ENCODE data around the gene NACC2.
A peak's percentile ranks its signal among the peaks of the same experiment; 100 is the strongest.

DNA sequence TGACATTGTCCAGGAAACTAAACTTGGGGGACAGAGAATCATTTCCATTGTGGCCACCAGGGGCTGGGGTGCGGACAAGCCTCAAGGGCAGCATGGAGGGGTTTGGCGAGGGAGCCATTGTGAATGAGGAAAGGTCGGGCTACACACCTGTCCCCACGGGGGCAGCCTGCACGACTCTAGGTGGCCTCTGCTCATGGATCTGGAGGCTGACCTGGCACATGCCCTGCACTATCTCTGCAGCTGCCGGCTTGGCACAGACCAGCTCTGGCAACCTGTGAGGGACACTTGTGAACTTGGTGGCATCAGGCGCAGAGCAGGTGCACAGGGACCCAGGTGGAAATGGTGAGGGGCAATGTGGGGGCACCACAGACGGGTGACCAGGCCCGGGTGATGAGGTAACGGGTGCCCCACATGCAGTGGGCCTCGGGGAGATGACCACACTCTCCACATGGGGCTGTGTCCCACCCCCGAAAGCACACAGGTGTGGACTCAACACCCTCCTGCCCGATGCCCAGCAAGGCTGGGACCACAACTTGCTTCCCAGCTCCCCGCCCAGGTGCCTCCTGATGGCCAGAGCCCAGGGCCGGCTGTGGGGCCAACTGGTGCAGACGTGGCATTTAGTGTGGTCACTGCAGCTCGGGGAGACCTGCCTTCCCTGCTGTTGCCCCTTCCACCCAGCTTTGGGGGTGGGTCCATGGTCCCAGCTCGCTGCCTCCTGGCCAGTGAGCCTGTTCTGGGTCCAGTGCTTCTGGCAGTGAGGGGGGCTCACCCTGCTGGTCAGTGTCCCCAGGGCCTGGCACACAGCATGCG lies 73.0 kb downstream of the NACC2 start:
- TF ChIP-seq, protein P1, sequence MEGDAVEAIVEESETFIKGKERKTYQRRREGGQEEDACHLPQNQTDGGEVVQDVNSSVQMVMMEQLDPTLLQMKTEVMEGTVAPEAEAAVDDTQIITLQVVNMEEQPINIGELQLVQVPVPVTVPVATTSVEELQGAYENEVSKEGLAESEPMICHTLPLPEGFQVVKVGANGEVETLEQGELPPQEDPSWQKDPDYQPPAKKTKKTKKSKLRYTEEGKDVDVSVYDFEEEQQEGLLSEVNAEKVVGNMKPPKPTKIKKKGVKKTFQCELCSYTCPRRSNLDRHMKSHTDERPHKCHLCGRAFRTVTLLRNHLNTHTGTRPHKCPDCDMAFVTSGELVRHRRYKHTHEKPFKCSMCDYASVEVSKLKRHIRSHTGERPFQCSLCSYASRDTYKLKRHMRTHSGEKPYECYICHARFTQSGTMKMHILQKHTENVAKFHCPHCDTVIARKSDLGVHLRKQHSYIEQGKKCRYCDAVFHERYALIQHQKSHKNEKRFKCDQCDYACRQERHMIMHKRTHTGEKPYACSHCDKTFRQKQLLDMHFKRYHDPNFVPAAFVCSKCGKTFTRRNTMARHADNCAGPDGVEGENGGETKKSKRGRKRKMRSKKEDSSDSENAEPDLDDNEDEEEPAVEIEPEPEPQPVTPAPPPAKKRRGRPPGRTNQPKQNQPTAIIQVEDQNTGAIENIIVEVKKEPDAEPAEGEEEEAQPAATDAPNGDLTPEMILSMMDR (IDR thresholded peaks at IDR 0.05) = peak; percentile 18
- no peak for TF ChIP-seq EZH2 (IDR thresholded peaks at IDR 0.05)
- TF ChIP-seq EZH2phosphoT487 (IDR thresholded peaks at IDR 0.05) = no peak

Measured in neural progenitor cell (in vitro differentiated cells).